Neural crest cell (in vitro differentiated cells): ENCODE results near the gene MAP6D1. TPM values are rescaled to one million over a fixed set of nuclear protein-coding genes. Genes with fewer than 3 reads are reported as not detected.
"Not testable (repeated sequence)": the region's sequence is repeated elsewhere in the genome, so short reads cannot be mapped to it uniquely, and the experiment has no call there.

ENCODE experiments used
- DNase-seq: peaks from one replicate; pipeline ENCODE4 v3.0.0; 2021; ENCODE audit warnings: low read depth, mixed read lengths, low spot score
- H3K27ac Mint-ChIP-seq: one replicate; pipeline ENCODE4 v1.8.0; 2021; ENCODE audit warnings: mild to moderate bottlenecking, mixed read lengths; ENCODE audit not compliant: unreplicated experiment
- H3K27me3 Mint-ChIP-seq: 2 replicates; pipeline ENCODE4 v1.8.0; 2021; ENCODE audit warnings: low read depth, mild to moderate bottlenecking, mixed read lengths
- H3K36me3 Mint-ChIP-seq: 2 replicates; pipeline ENCODE4 v1.8.0; 2021; ENCODE audit warnings: low read depth, mild to moderate bottlenecking, mixed read lengths
- H3K4me1 Mint-ChIP-seq: 2 replicates; pipeline ENCODE4 v1.8.0; 2021; ENCODE audit warnings: mixed read lengths
- H3K4me3 Mint-ChIP-seq: one replicate; pipeline ENCODE4 v1.8.0; 2021; ENCODE audit warnings: mild to moderate bottlenecking, mixed read lengths
- H3K9me3 Mint-ChIP-seq: 2 replicates; pipeline ENCODE4 v1.8.0; 2021; ENCODE audit warnings: mixed read lengths
- CTCF ChIP-seq: fragments of 200-600 bp; sonication (generic); conservative IDR thresholded peaks from 2 replicates; pipeline ENCODE4 v1.5.0; 2021; ENCODE audit warnings: antibody characterized with exemption, mild to moderate bottlenecking
- total RNA-seq: library from RNA; stranded (reverse); gene quantifications from 2 replicates; pipeline ENCODE4 v1.2.1, GENCODE V29; 2021

MAP6D1 gene
- total RNA-seq, 1 donor from 2014 or later, result 4.9 TPM

- Mint-ChIP-seq H3K9me3 (no peaks in the 10 kb centered on the region), H3K27ac (no peak overlapping the region)
- TF ChIP-seq CTCF, result no peak
Observed at GRCh38 chr3:183789826-183790225, 35.6 kb downstream of the MAP6D1 start.

GRCh38 chr3:183784503-183784902 is 40.9 kb downstream of the MAP6D1 start:
- H3K4me3 Mint-ChIP-seq, DNase-seq, H3K27ac Mint-ChIP-seq, H3K9me3 Mint-ChIP-seq, H3K27me3 Mint-ChIP-seq, H3K4me1 Mint-ChIP-seq: not testable (repeated sequence)
- H3K36me3 Mint-ChIP-seq, result peaks cover 53% of the 10 kb centered on the region

More at GRCh38 chr3:183789826-183790225, 35.6 kb downstream of the MAP6D1 start:
- H3K4me1 Mint-ChIP-seq, result no peaks in the 10 kb centered on the region
- no peak for DNase-seq
- no peak overlapping the region for H3K4me3 Mint-ChIP-seq
- peaks cover 47% of the 10 kb centered on the region for H3K36me3 Mint-ChIP-seq
- H3K27me3 Mint-ChIP-seq, result no peaks in the 10 kb centered on the region

GRCh38 chr3:183782576-183783276 is 42.7 kb downstream of the MAP6D1 start:
- Mint-ChIP-seq H3K4me3 (no peak overlapping the region), H3K36me3 (peaks cover 51% of the 10 kb centered on the region), H3K27ac (no peak overlapping the region), H3K27me3 (no peaks in the 10 kb centered on the region), H3K9me3 (no peaks in the 10 kb centered on the region), H3K4me1 (no peaks in the 10 kb centered on the region)
- TF ChIP-seq CTCF, result no peak
- no peak for DNase-seq

GRCh38 chr3:183781246-183781645 is 44.1 kb downstream of the MAP6D1 start:
- DNase-seq, result no peak
- peaks cover 44% of the 10 kb centered on the region for H3K36me3 Mint-ChIP-seq
- H3K9me3 Mint-ChIP-seq, result no peaks in the 10 kb centered on the region
- no peak for TF ChIP-seq CTCF
- no peaks in the 10 kb centered on the region for H3K27me3 Mint-ChIP-seq
- H3K27ac Mint-ChIP-seq, result no peak overlapping the region
- no peaks in the 10 kb centered on the region for H3K4me1 Mint-ChIP-seq
- no peak overlapping the region for H3K4me3 Mint-ChIP-seq

- no peaks in the 10 kb centered on the region for H3K9me3 Mint-ChIP-seq
- no peak for DNase-seq
- H3K36me3 Mint-ChIP-seq, result peaks cover 42% of the 10 kb centered on the region
- TF ChIP-seq CTCF, result no peak
- no peaks in the 10 kb centered on the region for H3K4me1 Mint-ChIP-seq
- no peaks in the 10 kb centered on the region for H3K27me3 Mint-ChIP-seq
- no peak overlapping the region for H3K27ac Mint-ChIP-seq
- H3K4me3 Mint-ChIP-seq, result no peak overlapping the region
Observed at GRCh38 chr3:183779896-183780465, 45.4 kb downstream of the MAP6D1 start.

- Mint-ChIP-seq H3K4me1 (no peaks in the 10 kb centered on the region), H3K4me3 (no peak overlapping the region), H3K27ac (no peak overlapping the region), H3K9me3 (no peaks in the 10 kb centered on the region), H3K27me3 (no peaks in the 10 kb centered on the region), H3K36me3 (peaks cover 44% of the 10 kb centered on the region)
- no peak for TF ChIP-seq CTCF
- no peak for DNase-seq
Observed at GRCh38 chr3:183777016-183777618, 48.3 kb downstream of the MAP6D1 start.

GRCh38 chr3:183776451-183776850 is 48.9 kb downstream of the MAP6D1 start:
- H3K27ac Mint-ChIP-seq, H3K4me1 Mint-ChIP-seq, H3K9me3 Mint-ChIP-seq, DNase-seq, H3K4me3 Mint-ChIP-seq, H3K27me3 Mint-ChIP-seq: not testable (repeated sequence)
- peaks cover 40% of the 10 kb centered on the region for H3K36me3 Mint-ChIP-seq
